MCF 10A (cell line): ENCODE measurements around the gene GSX2. TPM values are rescaled to one million over a fixed set of nuclear protein-coding genes. Genes with fewer than 3 reads are reported as not detected.

Source experiments
- BruUV-seq: library from RNA; stranded (reverse); fragments of 400-500 nt; replicated peaks from 2 replicates; lab custom pipeline; 2021; lab: Mats Ljungman, UMichigan
- CTCF ChIA-PET: fragments of 300-600 bp; sonication (Branson Sonifier 250); formaldehyde crosslinking; extraction: SDS; loops from one replicate; lab custom pipeline; 2021; ENCODE audit warnings: antibody characterized with exemption, inconsistent platforms; lab: Yijun Ruan, JAX
- POLR2A ChIA-PET: fragments of 300-600, 350-650 bp; sonication (Branson Sonifier 250); formaldehyde crosslinking; extraction: SDS; loops from one replicate; lab custom pipeline; 2020; ENCODE audit warnings: antibody characterized with exemption, inconsistent platforms; lab: Yijun Ruan, JAX
- DNase-seq: peaks from one replicate; pipeline ENCODE4 v3.0.0-alpha.2; 2018; ENCODE audit not compliant: unreplicated experiment
- H3K27ac Mint-ChIP-seq: one replicate; pipeline ENCODE4 v1.8.0; 2022; ENCODE audit warnings: mild to moderate bottlenecking, low read depth, mixed read lengths; ENCODE audit not compliant: unreplicated experiment
- H3K27me3 Mint-ChIP-seq: one replicate; pipeline ENCODE4 v1.8.0; 2022; ENCODE audit warnings: mixed read lengths; ENCODE audit not compliant: insufficient read depth, unreplicated experiment
- H3K36me3 Mint-ChIP-seq: one replicate; pipeline ENCODE4 v1.8.0; 2022; ENCODE audit warnings: mild to moderate bottlenecking, moderate library complexity, mixed read lengths; ENCODE audit not compliant: insufficient read depth, unreplicated experiment
- H3K4me1 Mint-ChIP-seq: one replicate; pipeline ENCODE4 v1.8.0; 2022; ENCODE audit warnings: mixed read lengths; ENCODE audit not compliant: insufficient read depth, unreplicated experiment
- H3K4me3 Mint-ChIP-seq: one replicate; pipeline ENCODE4 v1.8.0; 2022; ENCODE audit warnings: mild to moderate bottlenecking, moderate library complexity, mixed read lengths; ENCODE audit not compliant: unreplicated experiment
- H3K9me3 Mint-ChIP-seq: one replicate; pipeline ENCODE4 v1.8.0; 2022; ENCODE audit warnings: mixed read lengths; ENCODE audit not compliant: unreplicated experiment
- intact Hi-C: fragments of 100-400 bp; cut with micrococcal nuclease; formaldehyde crosslinking; loops from 2 replicates; pipeline ENCODE4 v1.14.1; 2022
- total RNA-seq: library from RNA; stranded (reverse); gene quantifications from 2 replicates; pipeline ENCODE4 v1.2.3, GENCODE V29; 2022
- TF ChIP-seq, protein P1 (sequence below): fragments of 200-600 bp; IDR thresholded peaks from one replicate; pipeline ENCODE4 v1.8.0; 2022; ENCODE audit warnings: antibody characterized with exemption, mild to moderate bottlenecking; ENCODE audit not compliant: unreplicated experiment

GSX2 gene
- total RNA-seq, 1 experiment from 2014 or later: not detected

DNA sequence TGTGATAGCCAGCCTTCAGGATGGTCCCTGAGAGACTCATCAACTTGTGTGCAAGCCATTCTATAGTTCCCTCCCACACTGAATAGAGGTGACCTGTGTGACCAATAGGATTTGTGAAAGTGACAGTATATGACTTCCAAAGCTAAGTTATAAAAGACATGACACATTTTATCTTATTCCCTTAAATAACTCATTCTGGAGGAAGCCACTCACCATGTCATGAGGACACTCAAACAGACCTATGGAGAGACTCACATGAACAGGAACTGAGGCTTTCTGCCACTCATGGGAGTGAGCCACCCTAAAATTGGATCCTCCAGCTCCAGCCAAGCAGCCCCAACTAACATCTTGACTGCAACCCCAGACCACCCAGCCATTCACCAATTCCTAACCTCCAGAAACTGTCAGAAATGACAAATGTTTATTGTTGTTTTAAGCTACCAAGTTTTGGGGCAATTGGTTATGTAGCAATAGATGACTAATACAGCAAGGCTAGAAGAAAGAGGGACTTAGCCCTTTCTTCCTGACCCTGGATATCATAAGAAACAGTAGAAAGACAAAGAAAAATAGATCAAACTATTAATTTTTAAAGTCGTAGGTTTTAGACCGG, 26.6 kb upstream of the GSX2 start:
- H3K36me3 Mint-ChIP-seq: no peaks in the 10 kb centered on the region
- TF ChIP-seq, protein P1, sequence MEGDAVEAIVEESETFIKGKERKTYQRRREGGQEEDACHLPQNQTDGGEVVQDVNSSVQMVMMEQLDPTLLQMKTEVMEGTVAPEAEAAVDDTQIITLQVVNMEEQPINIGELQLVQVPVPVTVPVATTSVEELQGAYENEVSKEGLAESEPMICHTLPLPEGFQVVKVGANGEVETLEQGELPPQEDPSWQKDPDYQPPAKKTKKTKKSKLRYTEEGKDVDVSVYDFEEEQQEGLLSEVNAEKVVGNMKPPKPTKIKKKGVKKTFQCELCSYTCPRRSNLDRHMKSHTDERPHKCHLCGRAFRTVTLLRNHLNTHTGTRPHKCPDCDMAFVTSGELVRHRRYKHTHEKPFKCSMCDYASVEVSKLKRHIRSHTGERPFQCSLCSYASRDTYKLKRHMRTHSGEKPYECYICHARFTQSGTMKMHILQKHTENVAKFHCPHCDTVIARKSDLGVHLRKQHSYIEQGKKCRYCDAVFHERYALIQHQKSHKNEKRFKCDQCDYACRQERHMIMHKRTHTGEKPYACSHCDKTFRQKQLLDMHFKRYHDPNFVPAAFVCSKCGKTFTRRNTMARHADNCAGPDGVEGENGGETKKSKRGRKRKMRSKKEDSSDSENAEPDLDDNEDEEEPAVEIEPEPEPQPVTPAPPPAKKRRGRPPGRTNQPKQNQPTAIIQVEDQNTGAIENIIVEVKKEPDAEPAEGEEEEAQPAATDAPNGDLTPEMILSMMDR: no peak
- peaks cover 32% of the 10 kb centered on the region for H3K4me1 Mint-ChIP-seq
- H3K27ac Mint-ChIP-seq: peak overlapping the region; percentile 35
- H3K27me3 Mint-ChIP-seq: no peaks in the 10 kb centered on the region
- H3K4me3 Mint-ChIP-seq: no peak overlapping the region
- ChIA-PET CTCF (no interaction called here), POLR2A (interaction anchor here (2.5 kb wide), 1 partner anchor 10 kb away, joined by 9 read pairs; the partner anchor contains the start of gene CHIC2)
- no TSS peak for BruUV-seq
- peaks cover 7% of the 10 kb centered on the region for H3K9me3 Mint-ChIP-seq
- intact Hi-C loops: no loop called here
- peak; percentile 64 for DNase-seq

DNA sequence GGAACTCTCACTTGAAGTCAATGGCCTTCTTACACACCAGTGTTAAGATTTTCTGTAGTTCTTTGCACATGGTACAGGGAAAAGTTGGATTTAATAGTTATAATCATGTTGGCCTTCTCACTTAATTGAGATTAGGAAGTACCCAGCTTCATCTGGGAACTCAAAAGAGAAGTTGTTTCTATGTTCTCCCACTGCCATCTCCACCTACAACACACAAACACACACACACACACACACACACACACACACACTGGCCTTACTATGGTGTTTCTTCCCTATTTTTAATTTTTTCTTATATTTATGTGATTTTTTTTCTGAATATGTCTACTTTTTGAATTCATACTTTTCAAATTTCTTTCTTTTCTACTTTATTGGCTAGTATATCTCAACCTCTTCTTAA, 25.6 kb upstream of the GSX2 start:
- no peaks in the 10 kb centered on the region for H3K27me3 Mint-ChIP-seq
- no TSS peak for BruUV-seq
- ChIA-PET POLR2A (interaction anchor here (0.6 to 0.7 kb wide), 4 partner anchors 494 to 846 kb away, joined by 3 read pairs; no protein-coding TSS in a partner anchor), CTCF (interaction anchor here (0.6 kb wide), 1 partner anchor 491 kb away, joined by 4 read pairs; no protein-coding TSS in a partner anchor)
- DNase-seq: no peak
- H3K4me3 Mint-ChIP-seq: no peak overlapping the region
- H3K9me3 Mint-ChIP-seq: peaks cover 7% of the 10 kb centered on the region
- H3K4me1 Mint-ChIP-seq: peaks cover 32% of the 10 kb centered on the region
- H3K27ac Mint-ChIP-seq: no peak overlapping the region
- TF ChIP-seq, protein P1: no peak
- intact Hi-C loops: no loop called here
- no peaks in the 10 kb centered on the region for H3K36me3 Mint-ChIP-seq

DNA sequence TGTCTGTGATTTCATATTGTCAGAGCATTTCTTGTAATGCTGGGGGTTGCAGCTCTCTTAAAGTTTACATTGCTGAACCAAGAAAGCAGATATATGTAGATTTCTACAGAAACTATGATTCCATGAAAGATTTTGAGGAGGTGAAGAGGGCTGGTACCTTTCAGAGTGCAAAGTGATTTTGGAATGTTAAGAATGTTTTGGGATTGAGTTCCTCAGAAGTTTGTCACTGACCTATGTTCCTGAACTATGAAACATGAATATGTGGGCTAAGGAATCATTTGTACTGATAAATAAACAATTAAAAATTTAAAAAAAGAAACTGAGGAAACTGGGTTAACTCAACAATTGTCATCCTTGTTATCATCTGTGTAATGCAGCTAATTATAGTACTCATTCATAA, 23.3 kb upstream of the GSX2 start:
- peaks cover 31% of the 10 kb centered on the region for H3K4me1 Mint-ChIP-seq
- H3K36me3 Mint-ChIP-seq: no peaks in the 10 kb centered on the region
- no TSS peak for BruUV-seq
- intact Hi-C loops: no loop called here
- no peak overlapping the region for H3K4me3 Mint-ChIP-seq
- ChIA-PET POLR2A (no interaction called here), CTCF (interaction anchor here (1.2 kb wide), 1 partner anchor 147 kb away, joined by 4 read pairs; no protein-coding TSS in a partner anchor)
- H3K9me3 Mint-ChIP-seq: no peaks in the 10 kb centered on the region
- no peaks in the 10 kb centered on the region for H3K27me3 Mint-ChIP-seq
- H3K27ac Mint-ChIP-seq: no peak overlapping the region
- TF ChIP-seq, protein P1: no peak
- DNase-seq: no peak

DNA sequence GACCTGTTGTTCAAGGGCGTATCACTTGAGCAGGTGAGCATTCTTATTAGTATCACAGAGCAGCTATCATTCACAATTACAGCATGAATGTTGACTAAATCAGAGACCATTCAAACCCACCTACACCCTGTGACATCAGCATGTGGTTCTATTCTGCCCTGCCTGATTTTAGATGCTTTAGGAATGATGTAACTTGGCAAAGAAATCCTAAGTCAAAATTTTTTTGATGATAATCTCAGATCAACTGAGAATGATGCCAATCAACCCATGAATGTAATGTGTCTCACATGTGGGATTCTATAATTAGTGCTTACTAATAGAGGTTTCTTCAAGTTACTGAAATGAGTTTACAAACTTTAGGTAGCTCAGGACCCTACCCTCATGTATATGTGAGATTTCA, 22.2 kb upstream of the GSX2 start:
- BruUV-seq: no TSS peak
- Mint-ChIP-seq H3K4me3 (no peak overlapping the region), H3K27ac (no peak overlapping the region), H3K36me3 (no peaks in the 10 kb centered on the region), H3K27me3 (no peaks in the 10 kb centered on the region), H3K4me1 (peaks cover 42% of the 10 kb centered on the region), H3K9me3 (no peaks in the 10 kb centered on the region)
- POLR2A ChIA-PET: interaction anchor here (0.9 to 1.8 kb wide), 3 partner anchors 9 to 24 kb away, joined by 3 to 8 read pairs (median 8); no protein-coding TSS in a partner anchor
- CTCF ChIA-PET: interaction anchor here (0.9 kb wide), 1 partner anchor 8 kb away, joined by 3 read pairs; no protein-coding TSS in a partner anchor
- intact Hi-C loops: no loop called here
- TF ChIP-seq, protein P1: no peak
- DNase-seq: no peak
